Renal cortex interstitium (tissue), 11 donors: ENCODE results near the gene CPLX3. TPM values are rescaled to one million over a fixed set of nuclear protein-coding genes. Genes with fewer than 3 reads are reported as not detected.

ENCODE experiments used
- DNase-seq, 11 donors: peaks; one replicate each; pipeline ENCODE4 v3.0.0-alpha.2; 2013; ENCODE audit warnings: low read depth in 9 of 11, low spot score in 4 of 11; ENCODE audit errors: extremely low read depth in 1 of 11
- polyA plus RNA-seq, 3 donors: library from polyadenylated mRNA; unstranded; fragments of 120-200 nt; gene quantifications; one replicate each; pipeline ENCODE4 v1.2.1, GENCODE V29; 2013; ENCODE audit not compliant: insufficient read length in 3 of 3

CPLX3 gene
- polyA plus RNA-seq, 3 donors, result not detected

GRCh38 chr15:74821091-74821789, 5.2 kb upstream of the CPLX3 start:
- DNase-seq, result no peak

- DNase-seq, result no peak
Observed at GRCh38 chr15:74821790-74822158, 4.7 kb upstream of the CPLX3 start.

GRCh38 chr15:74822233-74822632, 4.2 kb upstream of the CPLX3 start:
- DNase-seq, result no peak

GRCh38 chr15:74823324-74823723, 3.1 kb upstream of the CPLX3 start:
- no peak for DNase-seq

GRCh38 chr15:74824976-74825375, 1.5 kb upstream of the CPLX3 start:
- no peak for DNase-seq

GRCh38 chr15:74825866-74826265, 561 bp upstream of the CPLX3 start:
- DNase-seq, result peak in 1 of 11 donors; percentile 24

- DNase-seq, result no peak
Observed at GRCh38 chr15:74826921-74827320, 494 bp downstream of the CPLX3 start.

GRCh38 chr15:74827614-74828013, 1.2 kb downstream of the CPLX3 start:
- no peak for DNase-seq

- DNase-seq, result no peak
Observed at GRCh38 chr15:74828835-74829234, 2.4 kb downstream of the CPLX3 start.

- DNase-seq, result no peak
Observed at GRCh38 chr15:74829486-74829885, 3.1 kb downstream of the CPLX3 start.

- DNase-seq, result no peak
Observed at GRCh38 chr15:74829991-74830390, 3.6 kb downstream of the CPLX3 start.

GRCh38 chr15:74830868-74831267, 4.4 kb downstream of the CPLX3 start:
- DNase-seq, result no peak

- no peak for DNase-seq
Observed at GRCh38 chr15:74831813-74832495, 5.5 kb downstream of the CPLX3 start.

- no peak for DNase-seq
Observed at GRCh38 chr15:74832826-74833225, 6.4 kb downstream of the CPLX3 start.

- DNase-seq, result no peak
Observed at GRCh38 chr15:74833376-74834107, 7.1 kb downstream of the CPLX3 start.

- peak in 1 of 11 donors; percentile 29 for DNase-seq
Observed at GRCh38 chr15:74835312-74835823, 8.9 kb downstream of the CPLX3 start.

- DNase-seq, result no peak
Observed at GRCh38 chr15:74836846-74837245, 10.4 kb downstream of the CPLX3 start.

GRCh38 chr15:74837482-74838136, 11.2 kb downstream of the CPLX3 start:
- DNase-seq, result no peak

GRCh38 chr15:74838137-74838516, 11.7 kb downstream of the CPLX3 start:
- DNase-seq, result no peak
